GM12891 (cell line): Measurements from ENCODE around the gene TMSB4X.
A peak's percentile ranks its signal among the peaks of the same experiment; 100 is the strongest.

Experiments
- POLR2A ChIP-seq: IDR thresholded peaks from 2 replicates; pipeline ENCODE4 v1.6.1; 2011; ENCODE audit warnings: low read depth, low read length, control low read depth
- POLR2AphosphoS5 ChIP-seq: IDR thresholded peaks from 2 replicates; pipeline ENCODE4 v1.6.1; 2011; ENCODE audit warnings: low read depth, low read length, control low read depth
- TAF1 ChIP-seq: IDR thresholded peaks from 2 replicates; pipeline ENCODE4 v1.6.1; 2011; ENCODE audit warnings: low read depth, low read length, control low read depth

DNA sequence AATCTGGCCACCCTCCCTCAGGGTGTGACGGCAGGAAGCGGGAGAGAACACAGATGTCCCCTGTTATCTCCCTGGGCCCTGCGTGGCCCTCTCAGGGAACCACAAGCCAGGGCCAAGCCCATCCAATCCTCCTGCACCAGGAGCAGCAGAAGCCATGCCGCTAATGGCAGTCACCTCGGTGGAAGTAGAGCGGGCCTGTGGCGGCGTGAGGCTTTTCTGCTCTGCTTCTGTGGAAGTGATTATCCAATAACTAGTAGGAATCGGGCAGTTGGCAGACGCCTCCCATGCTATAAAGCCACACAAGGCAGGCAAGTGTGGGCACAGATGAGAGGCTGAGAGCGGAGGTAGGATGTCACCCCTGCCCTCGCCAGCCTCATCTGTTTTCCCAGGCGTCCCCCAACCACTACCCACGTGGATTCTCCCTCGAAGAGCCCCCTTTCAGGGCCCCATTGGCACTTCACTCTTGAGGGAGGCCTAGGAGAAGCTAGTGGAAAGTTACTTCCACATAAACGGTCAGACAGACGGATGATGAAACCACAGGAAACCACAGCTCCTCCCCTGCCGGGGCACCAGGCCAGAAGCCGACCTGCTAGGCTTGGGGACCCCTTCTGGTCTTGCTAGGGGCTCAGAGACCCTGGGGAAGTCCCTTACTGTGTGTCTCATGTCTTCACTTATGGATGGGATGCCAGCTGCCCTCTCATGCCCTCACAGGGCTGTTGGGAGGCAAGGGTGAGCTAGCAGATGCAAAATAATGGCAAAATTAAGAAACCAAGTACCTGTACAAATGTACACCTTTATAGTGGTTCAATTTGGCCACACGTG is 18.8 kb upstream of the TMSB4X start:
- TF ChIP-seq POLR2A, result 0 out of 2 replicates have a peak, but pooled peaks have one; percentile 2
- no peak for TF ChIP-seq POLR2AphosphoS5
- no peak for TF ChIP-seq TAF1
